ENCODE measurements around the gene FGF18.

The FGF18 gene

DNA sequence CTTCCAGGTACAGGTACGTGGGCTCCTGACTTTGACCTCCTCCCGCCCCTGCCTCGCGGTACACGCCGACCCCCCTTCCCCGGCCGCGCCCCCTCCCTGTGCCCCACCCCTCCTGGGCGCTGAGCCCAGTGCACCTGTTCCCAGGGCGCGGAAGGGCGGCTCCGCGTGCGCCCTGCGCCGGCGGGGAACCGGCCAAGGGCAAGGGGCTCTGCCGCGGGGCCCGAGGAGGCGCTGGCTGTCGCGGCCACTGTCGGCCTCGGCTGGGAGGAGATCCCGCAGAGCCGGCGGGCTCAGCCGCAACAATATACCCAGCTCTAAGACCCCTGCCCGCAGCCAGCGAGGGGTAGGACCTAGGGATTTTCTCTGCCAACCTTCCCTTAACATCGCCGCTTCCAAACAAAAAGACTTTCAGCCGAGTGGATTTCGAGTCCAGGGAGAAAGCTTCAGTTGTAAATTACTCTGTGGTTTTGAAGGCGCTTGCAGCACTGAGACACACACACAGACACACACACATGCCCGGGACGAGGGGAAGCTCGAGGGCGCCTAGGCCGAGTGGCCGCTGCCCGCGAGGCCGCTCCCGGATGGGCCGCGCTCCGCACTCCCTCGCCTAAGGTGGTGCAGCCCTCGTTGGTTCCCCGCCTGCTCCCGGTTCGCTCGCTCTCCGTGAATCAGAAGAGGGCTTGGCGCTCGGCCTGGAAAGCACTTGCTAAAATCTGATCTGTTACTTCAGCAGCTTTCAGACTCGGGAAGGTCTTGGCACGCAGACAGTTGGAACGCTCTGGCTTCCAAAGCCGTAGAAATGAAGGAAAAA lies 1.2 kb downstream of the FGF18 start:
- H3K27ac ChIP-seq (ENCODE audit: low read depth, low read length): no peak overlapping the region
- peak overlapping the region; percentile 68 for H3K4me2 ChIP-seq (ENCODE audit: low read depth, low read length, poor library complexity, severe bottlenecking)
- no peaks in the 10 kb centered on the region for H3K9me2 ChIP-seq (replicated peaks; ENCODE audit: insufficient read depth, low read length)
- H3K79me2 ChIP-seq (ENCODE audit: insufficient read depth, low read length): no peaks in the 10 kb centered on the region
- H3K4me3 ChIP-seq (ENCODE audit: insufficient read depth, low read length, poor library complexity, severe bottlenecking): no peak overlapping the region
- no peak overlapping the region for H2AFZ ChIP-seq (ENCODE audit: low read depth, low read length, severe bottlenecking)
- peaks cover 26% of the 10 kb centered on the region for H3F3A ChIP-seq (ENCODE audit: insufficient read depth)
- no peaks in the 10 kb centered on the region for H3K9me3 ChIP-seq (ENCODE audit: insufficient read depth, low read length)
- H3K9ac ChIP-seq (ENCODE audit: low read length): no peak overlapping the region
- no peaks in the 10 kb centered on the region for H4K20me1 ChIP-seq (ENCODE audit: low read depth, low read length)
- TF ChIP-seq CTCF (IDR thresholded peaks at IDR 0.05; ENCODE audit: insufficient read depth, low read length, poor library complexity, severe bottlenecking) (no peak), EZH2phosphoT487 (conservative IDR thresholded peaks at IDR 0.05; ENCODE audit: low read length) (no peak)
- no peaks in the 10 kb centered on the region for H3K36me3 ChIP-seq (ENCODE audit: low read length)
- H3K27me3 ChIP-seq (ENCODE audit: low read length): no peaks in the 10 kb centered on the region

DNA sequence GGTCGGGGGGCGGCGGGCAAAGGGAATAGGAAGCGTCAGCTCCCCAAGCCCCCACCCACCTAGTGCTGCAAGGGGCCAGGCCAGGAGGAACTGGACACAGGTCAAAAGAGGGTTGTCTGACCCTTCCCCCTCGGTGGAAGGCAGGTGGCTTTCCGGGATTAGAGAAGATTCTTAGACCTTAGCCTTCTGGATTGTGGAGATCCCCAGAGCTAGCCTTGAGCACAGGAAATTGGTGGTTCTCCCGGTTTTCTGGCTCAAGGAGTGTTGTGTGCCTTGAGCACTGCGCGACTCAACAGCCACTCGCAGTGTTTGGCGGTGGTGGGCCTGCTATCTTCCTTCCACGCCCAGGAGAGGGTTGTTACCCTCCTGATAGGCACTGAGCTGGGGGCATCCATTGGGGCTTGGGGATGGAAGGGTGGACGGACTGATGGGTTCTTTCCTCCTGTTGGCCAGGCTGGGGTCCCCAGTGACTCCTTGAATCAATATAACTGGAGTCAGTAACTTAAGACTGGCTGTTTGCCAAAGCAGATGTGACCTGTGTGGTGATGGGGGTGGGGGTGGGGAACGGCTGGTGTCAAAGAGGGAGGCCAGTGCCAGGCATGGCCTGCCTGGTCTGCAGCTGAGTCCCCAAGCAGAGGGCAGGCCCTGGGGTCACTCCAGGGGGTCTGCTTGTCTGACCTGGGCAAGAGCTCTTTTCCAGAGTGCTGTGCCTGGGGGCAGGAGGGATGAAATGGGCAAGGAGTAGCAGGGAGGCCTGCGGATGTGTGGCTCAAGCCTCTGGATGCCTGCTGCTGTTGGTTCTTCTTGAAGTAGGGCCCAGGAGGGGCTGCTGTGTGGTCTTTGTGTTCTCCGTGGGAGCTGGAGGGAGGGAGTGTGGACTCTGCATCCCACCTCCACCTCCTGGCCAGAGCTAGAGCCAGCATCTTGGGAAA lies 2.1 kb downstream of the FGF18 start:
- peaks cover 17% of the 10 kb centered on the region; the same call in 1 of the 2 replicates for H3F3A ChIP-seq (ENCODE audit: insufficient read depth)
- no peaks in the 10 kb centered on the region for H3K79me2 ChIP-seq (ENCODE audit: insufficient read depth, low read length)
- no peaks in the 10 kb centered on the region for H4K20me1 ChIP-seq (ENCODE audit: low read depth, low read length)
- H3K27ac ChIP-seq (ENCODE audit: low read depth, low read length): no peak overlapping the region
- H3K27me3 ChIP-seq (ENCODE audit: low read length): no peaks in the 10 kb centered on the region
- H3K4me3 ChIP-seq (ENCODE audit: insufficient read depth, low read length, poor library complexity, severe bottlenecking): no peak overlapping the region
- H2AFZ ChIP-seq (ENCODE audit: low read depth, low read length, severe bottlenecking): no peak overlapping the region
- H3K9me3 ChIP-seq (ENCODE audit: insufficient read depth, low read length): no peaks in the 10 kb centered on the region
- TF ChIP-seq CTCF (IDR thresholded peaks at IDR 0.05; ENCODE audit: insufficient read depth, low read length, poor library complexity, severe bottlenecking) (no peak), EZH2phosphoT487 (conservative IDR thresholded peaks at IDR 0.05; ENCODE audit: low read length) (no peak)
- no peak overlapping the region for H3K9ac ChIP-seq (ENCODE audit: low read length)
- no peaks in the 10 kb centered on the region for H3K9me2 ChIP-seq (replicated peaks; ENCODE audit: insufficient read depth, low read length)
- H3K4me2 ChIP-seq (ENCODE audit: low read depth, low read length, poor library complexity, severe bottlenecking): no peak overlapping the region
- no peaks in the 10 kb centered on the region for H3K36me3 ChIP-seq (ENCODE audit: low read length)

DNA sequence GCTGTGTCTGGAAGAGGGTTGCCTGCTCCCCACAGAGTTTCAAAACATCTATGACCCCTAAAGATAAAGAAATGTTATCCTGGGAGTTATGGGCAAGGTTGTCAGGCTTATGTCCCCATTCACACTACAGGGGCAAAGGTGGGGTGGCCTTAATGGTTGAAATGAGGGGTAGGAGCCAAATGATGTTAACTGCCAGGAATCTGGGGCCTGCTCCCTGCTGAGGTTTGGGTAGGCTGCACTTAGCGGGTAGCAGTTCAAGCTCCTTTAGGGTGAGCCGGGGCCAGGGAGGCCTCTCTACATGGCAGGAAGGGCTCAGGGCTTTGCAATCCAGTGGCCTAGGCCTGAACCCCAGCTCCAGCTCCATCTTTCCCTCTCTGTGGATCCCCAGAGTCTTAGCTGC lies 3.0 kb downstream of the FGF18 start:
- no peaks in the 10 kb centered on the region for H3K79me2 ChIP-seq (ENCODE audit: insufficient read depth, low read length)
- no peaks in the 10 kb centered on the region for H3K9me2 ChIP-seq (replicated peaks; ENCODE audit: insufficient read depth, low read length)
- no peaks in the 10 kb centered on the region for H3K27me3 ChIP-seq (ENCODE audit: low read length)
- H4K20me1 ChIP-seq (ENCODE audit: low read depth, low read length): no peaks in the 10 kb centered on the region
- no peak for TF ChIP-seq EZH2phosphoT487 (conservative IDR thresholded peaks at IDR 0.05; ENCODE audit: low read length)
- no peak for TF ChIP-seq CTCF (IDR thresholded peaks at IDR 0.05; ENCODE audit: insufficient read depth, low read length, poor library complexity, severe bottlenecking)
- peaks cover 8% of the 10 kb centered on the region; the same call in 1 of the 2 replicates for H3F3A ChIP-seq (ENCODE audit: insufficient read depth)
- no peaks in the 10 kb centered on the region for H3K9me3 ChIP-seq (ENCODE audit: insufficient read depth, low read length)
- no peak overlapping the region for H2AFZ ChIP-seq (ENCODE audit: low read depth, low read length, severe bottlenecking)
- no peak overlapping the region for H3K4me2 ChIP-seq (ENCODE audit: low read depth, low read length, poor library complexity, severe bottlenecking)
- no peaks in the 10 kb centered on the region for H3K36me3 ChIP-seq (ENCODE audit: low read length)
- no peak overlapping the region for H3K27ac ChIP-seq (ENCODE audit: low read depth, low read length)
- H3K4me3 ChIP-seq (ENCODE audit: insufficient read depth, low read length, poor library complexity, severe bottlenecking): no peak overlapping the region
- no peak overlapping the region for H3K9ac ChIP-seq (ENCODE audit: low read length)

Measured in SU-DHL-6 (cell line).